ENCODE measurements around the gene INPP5E. TPM values are rescaled to one million over a fixed set of nuclear protein-coding genes. Genes with fewer than 3 reads are reported as not detected.

Gene INPP5E
- total and polyA plus RNA-seq, 2 experiments from 2014 or later: 5.0 to 8.1 TPM

DNA sequence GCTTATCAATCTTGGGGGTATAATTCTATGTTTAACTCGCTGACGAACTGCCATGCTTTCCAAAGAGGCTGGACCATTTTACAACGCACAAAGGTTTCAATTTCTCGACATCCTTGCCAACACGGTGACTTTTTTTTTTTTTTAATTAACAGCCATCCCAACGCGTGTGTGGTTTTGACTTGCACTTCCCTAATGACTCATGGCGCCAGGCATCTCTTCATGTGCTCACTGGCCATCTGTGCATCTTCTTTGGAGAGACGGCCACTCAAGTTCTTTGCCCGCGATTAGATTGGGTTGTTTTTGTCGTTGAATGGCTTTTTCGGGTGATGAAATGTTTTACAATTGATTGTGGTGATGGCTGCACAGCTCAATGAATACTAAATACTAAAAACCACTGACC lies 53.6 kb downstream of the INPP5E start:
- no peaks in the 10 kb centered on the region for H3K79me2 ChIP-seq (ENCODE audit: insufficient read depth)
- no peak overlapping the region for H3K4me2 ChIP-seq (ENCODE audit: unreplicated experiment)
- no peak for TF ChIP-seq EZH2 (IDR thresholded peaks at IDR 0.05; ENCODE audit: insufficient read depth, poor library complexity, severe bottlenecking)
- no peak for TF ChIP-seq EZH2phosphoT487 (IDR thresholded peaks at IDR 0.05; ENCODE audit: insufficient read depth, low read depth)
- DNase-seq: no peak
- no peak overlapping the region for H3K4me3 ChIP-seq
- H3F3A ChIP-seq (ENCODE audit: insufficient read depth): no peaks in the 10 kb centered on the region
- 92 to 97% methylated on average over 13 of the region's 13 CpGs for WGBS, 2 experiments (ENCODE audit: low coverage in 1 of 2, low lambda C conversion rate in 2 of 2, missing lambda C conversion rate in 2 of 2)
- no peaks in the 10 kb centered on the region for H3K9me3 ChIP-seq (ENCODE audit: low read depth)
- no peak overlapping the region for H2AFZ ChIP-seq
- H3K27me3 ChIP-seq (replicated peaks; ENCODE audit: insufficient read depth): no peaks in the 10 kb centered on the region
- no peaks in the 10 kb centered on the region for H3K9me2 ChIP-seq (ENCODE audit: insufficient read depth)
- H3K36me3 ChIP-seq (ENCODE audit: low read depth): peaks cover 19% of the 10 kb centered on the region; the same call in 1 of the 2 replicates
- no peaks in the 10 kb centered on the region for H4K20me1 ChIP-seq (ENCODE audit: insufficient read depth)
- in situ Hi-C loops (cut with MboI): no loop called here
- H3K9ac ChIP-seq: no peak overlapping the region
- H3K27ac ChIP-seq: no peak overlapping the region
- H3K4me1 ChIP-seq (ENCODE audit: insufficient read depth): no peaks in the 10 kb centered on the region

DNA sequence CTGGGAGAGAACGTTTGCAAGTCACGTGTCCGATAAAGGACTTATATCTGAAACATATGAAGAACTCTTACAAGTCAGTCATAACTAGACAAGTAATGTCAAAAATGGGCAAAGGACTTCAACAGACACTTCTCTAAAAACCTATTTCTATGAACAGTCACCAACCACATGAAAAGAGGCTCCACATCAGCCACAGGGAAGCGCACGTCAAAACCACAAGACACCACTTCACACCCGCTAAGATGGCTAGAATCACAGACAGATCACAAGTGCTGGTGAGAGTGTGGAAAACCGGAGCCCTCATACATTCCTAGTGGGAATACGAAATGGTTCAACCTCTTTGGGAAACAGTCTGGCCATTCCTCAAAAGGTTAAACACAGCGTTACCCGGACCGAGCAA lies 54.6 kb downstream of the INPP5E start:
- no peaks in the 10 kb centered on the region for H3F3A ChIP-seq (ENCODE audit: insufficient read depth)
- H2AFZ ChIP-seq: no peak overlapping the region
- no peak overlapping the region for H3K27ac ChIP-seq
- H3K9me2 ChIP-seq (ENCODE audit: insufficient read depth): no peaks in the 10 kb centered on the region
- H4K20me1 ChIP-seq (ENCODE audit: insufficient read depth): no peaks in the 10 kb centered on the region
- no peak overlapping the region for H3K4me2 ChIP-seq (ENCODE audit: unreplicated experiment)
- H3K9ac ChIP-seq: no peak overlapping the region
- in situ Hi-C loops (cut with MboI): no loop called here
- no peaks in the 10 kb centered on the region for H3K79me2 ChIP-seq (ENCODE audit: insufficient read depth)
- no peaks in the 10 kb centered on the region for H3K9me3 ChIP-seq (ENCODE audit: low read depth)
- 93 to 94% methylated on average over 11 of the region's 11 CpGs for WGBS, 2 experiments (ENCODE audit: low coverage in 1 of 2, low lambda C conversion rate in 2 of 2, missing lambda C conversion rate in 2 of 2)
- TF ChIP-seq EZH2 (IDR thresholded peaks at IDR 0.05; ENCODE audit: insufficient read depth, poor library complexity, severe bottlenecking) (no peak), EZH2phosphoT487 (IDR thresholded peaks at IDR 0.05; ENCODE audit: insufficient read depth, low read depth) (no peak)
- no peaks in the 10 kb centered on the region for H3K4me1 ChIP-seq (ENCODE audit: insufficient read depth)
- peaks cover 19% of the 10 kb centered on the region; the same call in 1 of the 2 replicates for H3K36me3 ChIP-seq (ENCODE audit: low read depth)
- no peak overlapping the region for H3K4me3 ChIP-seq
- DNase-seq: no peak
- H3K27me3 ChIP-seq (replicated peaks; ENCODE audit: insufficient read depth): no peaks in the 10 kb centered on the region

DNA sequence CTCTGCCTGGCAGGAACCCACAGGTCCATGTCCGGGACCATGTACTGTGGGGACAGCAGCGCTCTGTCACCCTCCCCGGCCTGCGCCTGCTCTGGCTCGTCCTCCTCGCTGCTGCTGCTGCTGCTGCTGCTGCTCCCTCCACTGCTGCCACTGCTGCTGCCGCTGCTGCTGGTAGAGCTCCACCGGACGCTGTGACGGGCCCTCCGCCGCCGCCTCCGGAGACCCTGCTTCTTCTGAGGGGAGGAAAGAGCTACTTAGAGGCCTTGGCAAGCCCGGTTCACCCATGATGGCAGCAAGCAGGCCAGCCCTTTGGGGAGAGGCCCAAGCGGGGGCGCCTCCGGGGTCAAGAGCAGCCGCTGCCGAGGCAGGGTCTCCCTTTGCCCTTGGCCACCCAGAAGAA lies 56.2 kb downstream of the INPP5E start:
- no peak for DNase-seq
- Histone ChIP-seq H3K4me1 (ENCODE audit: insufficient read depth) (no peaks in the 10 kb centered on the region), H3K9ac (no peak overlapping the region), H3F3A (ENCODE audit: insufficient read depth) (no peaks in the 10 kb centered on the region), H4K20me1 (ENCODE audit: insufficient read depth) (no peaks in the 10 kb centered on the region), H3K4me3 (no peak overlapping the region), H3K27me3 (replicated peaks; ENCODE audit: insufficient read depth) (no peaks in the 10 kb centered on the region), H3K27ac (no peak overlapping the region), H3K36me3 (ENCODE audit: low read depth) (peaks cover 12% of the 10 kb centered on the region; the same call in 1 of the 2 replicates), H3K9me2 (ENCODE audit: insufficient read depth) (no peaks in the 10 kb centered on the region), H3K9me3 (ENCODE audit: low read depth) (no peaks in the 10 kb centered on the region), H2AFZ (no peak overlapping the region), H3K4me2 (ENCODE audit: unreplicated experiment) (no peak overlapping the region), H3K79me2 (ENCODE audit: insufficient read depth) (no peaks in the 10 kb centered on the region)
- no peak for TF ChIP-seq EZH2phosphoT487 (IDR thresholded peaks at IDR 0.05; ENCODE audit: insufficient read depth, low read depth)
- TF ChIP-seq EZH2 (IDR thresholded peaks at IDR 0.05; ENCODE audit: insufficient read depth, poor library complexity, severe bottlenecking): no peak
- 94 to 95% methylated on average over 16 to 20 of the region's 20 CpGs for WGBS, 2 experiments (ENCODE audit: low coverage in 1 of 2, low lambda C conversion rate in 2 of 2, missing lambda C conversion rate in 2 of 2)
- in situ Hi-C loops (cut with MboI): no loop called here

DNA sequence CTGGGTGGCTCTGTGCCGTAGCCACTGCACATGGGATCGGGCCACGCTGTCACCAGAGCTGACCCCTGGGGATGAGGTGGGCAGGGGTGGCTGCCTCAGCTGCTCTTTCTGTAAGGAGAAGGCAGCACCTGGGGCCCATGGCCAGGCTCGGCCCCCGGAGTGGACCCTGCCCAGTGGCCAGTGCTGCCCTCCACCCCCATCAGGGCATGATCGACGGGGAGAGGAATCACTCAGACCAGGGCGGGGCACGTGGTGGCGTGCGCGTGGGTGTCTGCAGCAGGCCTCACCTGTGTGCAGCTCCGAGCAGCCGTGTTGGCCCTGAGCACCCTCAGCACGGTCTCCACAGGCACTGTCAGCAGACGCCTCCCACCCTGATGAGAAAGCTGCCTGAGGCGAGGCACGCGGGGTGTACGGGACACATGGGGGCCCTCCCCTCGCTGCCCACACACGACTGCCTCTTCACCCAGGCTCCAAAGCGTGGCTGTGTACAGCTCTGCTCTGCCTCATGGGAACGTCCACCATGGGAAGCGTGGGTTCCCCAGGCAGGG lies 57.6 kb downstream of the INPP5E start:
- DNase-seq: no peak
- H3K4me2 ChIP-seq (ENCODE audit: unreplicated experiment): no peak overlapping the region
- no peaks in the 10 kb centered on the region for H3K9me2 ChIP-seq (ENCODE audit: insufficient read depth)
- H3K4me1 ChIP-seq (ENCODE audit: insufficient read depth): no peaks in the 10 kb centered on the region
- WGBS, 2 experiments (ENCODE audit: low coverage in 1 of 2, low lambda C conversion rate in 2 of 2, missing lambda C conversion rate in 2 of 2): 89 to 91% methylated on average over 21 to 25 of the region's 25 CpGs
- no peaks in the 10 kb centered on the region for H3F3A ChIP-seq (ENCODE audit: insufficient read depth)
- H3K36me3 ChIP-seq (ENCODE audit: low read depth): peaks cover 10% of the 10 kb centered on the region; the same call in 1 of the 2 replicates
- no peak overlapping the region for H3K4me3 ChIP-seq
- no peaks in the 10 kb centered on the region for H3K79me2 ChIP-seq (ENCODE audit: insufficient read depth)
- TF ChIP-seq EZH2 (IDR thresholded peaks at IDR 0.05; ENCODE audit: insufficient read depth, poor library complexity, severe bottlenecking) (no peak), EZH2phosphoT487 (IDR thresholded peaks at IDR 0.05; ENCODE audit: insufficient read depth, low read depth) (no peak)
- H2AFZ ChIP-seq: no peak overlapping the region
- no peaks in the 10 kb centered on the region for H4K20me1 ChIP-seq (ENCODE audit: insufficient read depth)
- no peak overlapping the region for H3K9ac ChIP-seq
- in situ Hi-C loops (cut with MboI): no loop called here
- H3K27me3 ChIP-seq (replicated peaks; ENCODE audit: insufficient read depth): no peaks in the 10 kb centered on the region
- no peaks in the 10 kb centered on the region for H3K9me3 ChIP-seq (ENCODE audit: low read depth)
- H3K27ac ChIP-seq: no peak overlapping the region

Data from GM23248 (cell line).